Memory B cell (primary cell): ENCODE data around the gene ATXN10.

Experiments
- ATAC-seq: fragments of 150-1000 bp; cut with Tn5 transposase; 2 replicates; pipeline ENCODE4 v1.10.0; 2021; ENCODE audit warnings: low read depth, mild to moderate bottlenecking, moderate library complexity
- DNase-seq, 2 donors: peaks; one replicate each; pipeline ENCODE4 v3.0.0; 2022; ENCODE audit warnings: low spot score in 2 of 2
- H3K27ac Mint-ChIP-seq: one replicate; pipeline ENCODE4 v1.8.0; 2022; ENCODE audit warnings: mild to moderate bottlenecking, moderate library complexity, mixed read lengths
- H3K27me3 Mint-ChIP-seq: one replicate; pipeline ENCODE4 v1.8.0; 2022; ENCODE audit warnings: mixed read lengths
- H3K36me3 Mint-ChIP-seq: one replicate; pipeline ENCODE4 v1.8.0; 2022; ENCODE audit warnings: mild to moderate bottlenecking, mixed read lengths
- H3K4me1 Mint-ChIP-seq: one replicate; pipeline ENCODE4 v1.8.0; 2022; ENCODE audit warnings: mixed read lengths
- H3K4me3 Mint-ChIP-seq: one replicate; pipeline ENCODE4 v1.8.0; 2022; ENCODE audit warnings: mild to moderate bottlenecking, moderate library complexity, mixed read lengths
- H3K9me3 Mint-ChIP-seq: one replicate; pipeline ENCODE4 v1.8.0; 2022; ENCODE audit warnings: mixed read lengths

ATXN10 gene

DNA sequence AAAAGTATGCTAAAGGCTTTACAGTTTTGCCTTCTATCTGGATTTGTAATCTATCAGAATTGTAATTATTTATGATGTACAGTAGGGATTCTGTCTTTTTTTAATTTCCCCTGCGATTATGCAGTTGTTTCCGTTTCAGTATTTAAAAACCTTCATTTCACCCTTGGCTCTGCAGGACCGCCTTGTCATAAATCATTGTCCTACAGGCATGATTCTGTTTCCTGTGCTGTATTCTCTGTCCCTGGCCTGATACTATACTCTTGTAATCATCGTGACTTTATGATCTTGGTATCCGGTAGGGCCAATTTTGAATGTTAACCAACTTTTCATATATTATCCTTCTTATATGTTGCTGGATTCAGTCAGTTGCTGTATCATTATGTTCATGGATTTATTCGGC is 151.7 kb downstream of the ATXN10 start:
- ATAC-seq (no peak), DNase-seq (no peak)
- no peak overlapping the region for H3K4me3 Mint-ChIP-seq
- H3K9me3 Mint-ChIP-seq = peaks cover 4% of the 10 kb centered on the region
- H3K27ac Mint-ChIP-seq = no peak overlapping the region
- H3K4me1 Mint-ChIP-seq = no peaks in the 10 kb centered on the region
- no peaks in the 10 kb centered on the region for H3K27me3 Mint-ChIP-seq
- peaks cover 30% of the 10 kb centered on the region for H3K36me3 Mint-ChIP-seq

DNA sequence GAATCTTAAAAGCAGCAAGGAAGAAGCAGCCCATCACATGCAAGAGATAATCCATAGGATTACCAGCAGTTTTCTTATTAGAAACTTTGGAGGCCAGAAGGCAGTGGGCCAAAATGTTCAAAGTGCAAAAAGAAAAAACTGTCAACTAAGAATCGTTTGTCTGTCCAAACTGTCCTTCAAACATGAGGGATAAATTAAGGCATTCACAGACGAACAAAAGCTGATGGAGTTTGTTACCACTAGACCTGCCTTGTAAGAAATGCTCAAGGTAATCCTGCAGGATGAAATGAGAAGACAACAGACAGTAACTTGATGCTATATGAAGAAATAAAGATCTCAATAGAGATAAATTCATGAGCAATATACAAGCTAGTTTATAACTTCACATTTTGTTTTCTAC is 154.9 kb downstream of the ATXN10 start:
- H3K4me3 Mint-ChIP-seq = no peak overlapping the region
- H3K27ac Mint-ChIP-seq = no peak overlapping the region
- ATAC-seq (no peak), DNase-seq (no peak)
- peaks cover 2% of the 10 kb centered on the region for H3K4me1 Mint-ChIP-seq
- H3K36me3 Mint-ChIP-seq = peaks cover 28% of the 10 kb centered on the region
- H3K9me3 Mint-ChIP-seq = peaks cover 4% of the 10 kb centered on the region
- H3K27me3 Mint-ChIP-seq = no peaks in the 10 kb centered on the region

GRCh38 chr22:45828841-45829240 is 157.2 kb downstream of the ATXN10 start:
- H3K27ac Mint-ChIP-seq = no peak overlapping the region
- H3K4me3 Mint-ChIP-seq = no peak overlapping the region
- ATAC-seq = no peak
- DNase-seq = no peak
- peaks cover 4% of the 10 kb centered on the region for H3K9me3 Mint-ChIP-seq
- peaks cover 32% of the 10 kb centered on the region for H3K36me3 Mint-ChIP-seq
- no peaks in the 10 kb centered on the region for H3K27me3 Mint-ChIP-seq
- peaks cover 2% of the 10 kb centered on the region for H3K4me1 Mint-ChIP-seq

GRCh38 chr22:45830531-45831245 is 159.1 kb downstream of the ATXN10 start:
- peaks cover 4% of the 10 kb centered on the region for H3K9me3 Mint-ChIP-seq
- DNase-seq = no peak
- H3K4me1 Mint-ChIP-seq = peaks cover 2% of the 10 kb centered on the region
- no peaks in the 10 kb centered on the region for H3K27me3 Mint-ChIP-seq
- no peak for ATAC-seq
- no peak overlapping the region for H3K4me3 Mint-ChIP-seq
- H3K27ac Mint-ChIP-seq = no peak overlapping the region
- peaks cover 30% of the 10 kb centered on the region for H3K36me3 Mint-ChIP-seq

DNA sequence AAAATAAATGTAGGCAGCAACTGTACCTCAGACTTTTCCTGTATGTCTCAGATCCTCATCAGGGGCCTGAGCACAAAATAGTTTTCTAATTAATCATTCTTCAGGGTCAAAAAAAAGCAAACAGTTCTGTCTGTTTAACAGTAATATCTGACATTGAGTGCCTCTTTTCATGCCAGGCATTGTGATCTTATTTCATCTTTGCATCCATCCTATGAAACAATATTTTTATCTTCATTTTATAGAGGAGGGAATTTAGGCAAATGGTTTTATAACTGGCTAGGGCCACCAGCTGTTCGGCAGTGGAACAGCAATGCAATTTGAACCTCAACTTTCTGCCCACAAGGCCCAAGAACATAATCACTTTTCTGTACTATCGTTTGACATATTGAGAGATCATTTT is 159.8 kb downstream of the ATXN10 start:
- peaks cover 2% of the 10 kb centered on the region for H3K4me1 Mint-ChIP-seq
- no peak overlapping the region for H3K4me3 Mint-ChIP-seq
- ATAC-seq = no peak

GRCh38 chr22:45832180-45832579 is 160.5 kb downstream of the ATXN10 start:
- Mint-ChIP-seq H3K27me3 (no peaks in the 10 kb centered on the region), H3K27ac (no peak overlapping the region), H3K36me3 (peaks cover 21% of the 10 kb centered on the region), H3K4me3 (no peak overlapping the region), H3K9me3 (peaks cover 2% of the 10 kb centered on the region), H3K4me1 (peaks cover 2% of the 10 kb centered on the region)
- DNase-seq (no peak), ATAC-seq (no peak)

More for the DNA sequence above, 159.8 kb downstream of the ATXN10 start:
- H3K36me3 Mint-ChIP-seq = peaks cover 24% of the 10 kb centered on the region
- no peak overlapping the region for H3K27ac Mint-ChIP-seq
- DNase-seq = no peak
- no peaks in the 10 kb centered on the region for H3K27me3 Mint-ChIP-seq
- H3K9me3 Mint-ChIP-seq = peaks cover 4% of the 10 kb centered on the region

DNA sequence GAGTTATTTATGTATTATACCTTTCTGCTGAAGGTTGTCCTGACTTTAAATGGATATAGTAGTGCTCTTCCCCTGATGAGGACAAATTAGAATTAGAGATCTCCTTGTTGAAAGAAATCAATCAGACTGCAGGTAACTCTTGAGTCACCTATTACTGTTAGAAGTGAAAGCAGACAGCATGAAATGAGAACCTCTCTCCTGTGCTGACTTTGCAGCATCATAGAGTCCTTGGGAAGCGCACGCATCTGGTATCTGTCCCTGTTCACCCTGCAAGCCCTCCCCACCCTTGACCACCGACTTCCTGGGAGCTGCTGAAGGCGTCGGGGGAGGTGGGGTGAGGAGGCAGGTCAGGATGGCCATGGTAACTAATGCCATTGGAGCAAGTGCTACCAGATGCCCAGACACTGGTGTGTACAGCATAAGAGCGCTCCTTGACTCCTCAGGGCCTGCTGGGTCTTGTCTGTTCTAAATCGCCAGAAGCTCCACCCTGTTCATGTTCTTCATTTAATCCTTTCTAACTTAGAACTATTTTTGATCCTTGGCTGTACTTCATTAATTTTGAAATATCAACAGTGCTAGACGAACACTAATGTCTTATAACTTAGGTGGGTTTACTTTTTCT is 161.4 kb downstream of the ATXN10 start:
- Mint-ChIP-seq H3K4me1 (peaks cover 2% of the 10 kb centered on the region), H3K27ac (no peak overlapping the region), H3K27me3 (no peaks in the 10 kb centered on the region), H3K36me3 (peaks cover 16% of the 10 kb centered on the region), H3K9me3 (no peaks in the 10 kb centered on the region), H3K4me3 (no peak overlapping the region)
- ATAC-seq (no peak), DNase-seq (no peak)

- no peak overlapping the region for H3K4me3 Mint-ChIP-seq
- no peaks in the 10 kb centered on the region for H3K9me3 Mint-ChIP-seq
- no peak for ATAC-seq
- H3K36me3 Mint-ChIP-seq = peaks cover 17% of the 10 kb centered on the region
- DNase-seq = no peak
- no peak overlapping the region for H3K27ac Mint-ChIP-seq
- H3K27me3 Mint-ChIP-seq = no peaks in the 10 kb centered on the region
- H3K4me1 Mint-ChIP-seq = peaks cover 2% of the 10 kb centered on the region
These were observed 162.0 kb downstream of the ATXN10 start for GRCh38 chr22:45833613-45834012.

DNA sequence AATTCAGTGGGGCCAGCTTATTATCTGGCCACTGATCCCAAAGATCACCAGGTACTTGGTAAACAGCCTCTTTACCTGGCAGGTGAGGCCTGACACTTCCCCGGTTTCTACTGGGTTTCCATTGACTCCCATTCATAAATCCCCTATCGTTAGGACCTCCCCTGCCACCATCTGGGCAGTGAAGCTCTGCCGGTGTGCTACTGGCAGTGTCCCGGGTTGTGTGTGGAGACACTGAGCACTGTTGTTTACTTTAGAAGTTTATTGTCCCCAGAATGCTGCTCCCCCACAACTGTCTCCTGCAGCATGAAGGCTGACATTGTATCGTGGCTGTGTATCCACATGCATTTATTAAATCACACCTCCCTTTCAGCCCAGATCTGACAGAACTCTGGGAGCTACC is 162.6 kb downstream of the ATXN10 start:
- H3K36me3 Mint-ChIP-seq = peaks cover 14% of the 10 kb centered on the region
- H3K27me3 Mint-ChIP-seq = no peaks in the 10 kb centered on the region
- no peak overlapping the region for H3K27ac Mint-ChIP-seq
- no peak overlapping the region for H3K4me3 Mint-ChIP-seq
- DNase-seq (no peak), ATAC-seq (no peak)
- H3K9me3 Mint-ChIP-seq = no peaks in the 10 kb centered on the region
- H3K4me1 Mint-ChIP-seq = peaks cover 2% of the 10 kb centered on the region

DNA sequence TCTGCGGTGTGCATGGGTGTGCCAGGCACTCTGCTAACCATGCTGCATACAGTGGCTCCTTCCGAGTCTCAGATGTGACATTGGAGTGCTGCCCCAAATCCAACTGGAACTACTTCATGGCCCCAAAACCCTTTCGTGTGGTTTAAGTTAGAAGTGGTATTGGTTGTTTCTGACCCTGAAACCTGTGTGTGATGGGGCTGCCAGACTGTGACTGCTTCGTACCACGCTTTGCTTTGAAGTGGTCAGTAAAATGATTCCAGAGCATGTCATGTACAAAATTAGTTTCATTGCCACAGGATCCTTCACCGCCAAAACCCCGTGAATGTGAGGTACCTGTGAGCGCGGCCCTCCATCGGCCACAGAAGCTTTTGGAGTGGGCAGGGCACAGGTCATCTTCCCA is 163.2 kb downstream of the ATXN10 start:
- Mint-ChIP-seq H3K36me3 (peaks cover 15% of the 10 kb centered on the region), H3K4me3 (no peak overlapping the region), H3K9me3 (no peaks in the 10 kb centered on the region), H3K4me1 (peaks cover 2% of the 10 kb centered on the region), H3K27ac (no peak overlapping the region), H3K27me3 (no peaks in the 10 kb centered on the region)
- no peak for DNase-seq
- ATAC-seq = no peak

GRCh38 chr22:45836418-45837169 is 165.0 kb downstream of the ATXN10 start:
- no peaks in the 10 kb centered on the region for H3K4me1 Mint-ChIP-seq
- H3K4me3 Mint-ChIP-seq = no peak overlapping the region
- no peak overlapping the region for H3K27ac Mint-ChIP-seq
- H3K27me3 Mint-ChIP-seq = no peaks in the 10 kb centered on the region
- H3K36me3 Mint-ChIP-seq = peaks cover 26% of the 10 kb centered on the region
- DNase-seq = no peak
- no peaks in the 10 kb centered on the region for H3K9me3 Mint-ChIP-seq
- ATAC-seq = no peak

DNA sequence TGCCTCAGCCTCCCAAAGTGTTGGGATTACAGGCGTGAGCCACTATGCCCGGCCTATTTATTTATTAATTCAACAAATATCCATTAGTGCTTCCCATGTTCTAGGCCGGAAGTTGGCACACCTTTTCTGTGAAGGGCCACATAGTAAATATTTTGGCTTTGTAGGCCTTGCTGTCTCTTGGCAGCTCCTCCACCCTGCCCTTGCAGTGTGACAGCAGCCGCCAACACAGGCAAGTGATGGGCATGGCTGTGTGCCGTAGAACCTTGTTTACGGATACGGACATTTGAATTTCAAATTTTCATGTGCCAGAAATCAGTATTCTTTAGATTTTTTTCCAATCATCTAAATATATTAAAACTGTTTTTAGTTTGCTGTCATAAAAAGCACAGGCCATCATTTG is 165.9 kb downstream of the ATXN10 start:
- Mint-ChIP-seq H3K27ac (no peak overlapping the region), H3K27me3 (no peaks in the 10 kb centered on the region), H3K9me3 (no peaks in the 10 kb centered on the region), H3K4me1 (peaks cover 2% of the 10 kb centered on the region), H3K36me3 (peaks cover 25% of the 10 kb centered on the region), H3K4me3 (no peak overlapping the region)
- DNase-seq = no peak
- ATAC-seq = no peak

DNA sequence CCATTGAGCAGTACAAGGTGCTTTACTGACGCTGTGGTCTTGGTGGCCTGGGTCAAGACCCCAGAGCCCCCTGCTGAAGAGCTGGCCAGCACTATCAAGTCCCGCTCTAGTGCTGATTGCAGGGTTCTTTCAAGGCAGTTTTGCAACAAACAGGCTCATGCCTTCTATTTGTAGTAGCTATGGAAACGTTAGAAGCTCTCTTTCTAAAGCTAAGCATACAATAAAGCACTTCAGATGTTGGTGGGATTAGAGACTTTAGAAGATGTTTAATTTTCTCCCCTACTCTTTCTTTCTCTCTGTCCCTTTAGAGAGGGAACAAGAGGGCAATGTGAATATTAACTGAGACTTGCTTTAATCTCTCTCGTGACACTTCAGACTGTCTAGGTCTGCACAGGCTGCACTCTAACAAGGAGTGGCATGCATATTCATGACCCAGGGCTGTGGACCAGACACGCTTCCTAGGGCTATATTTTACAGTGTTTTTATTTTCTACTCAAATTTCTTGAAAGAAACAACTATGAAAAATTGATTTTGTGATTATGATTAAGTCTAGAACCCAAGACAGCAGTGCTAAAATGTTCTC is 166.8 kb downstream of the ATXN10 start:
- DNase-seq (no peak), ATAC-seq (no peak)
- Mint-ChIP-seq H3K36me3 (peaks cover 26% of the 10 kb centered on the region), H3K27me3 (no peaks in the 10 kb centered on the region), H3K4me1 (peaks cover 2% of the 10 kb centered on the region), H3K27ac (no peak overlapping the region), H3K9me3 (no peaks in the 10 kb centered on the region), H3K4me3 (no peak overlapping the region)

- Mint-ChIP-seq H3K9me3 (no peaks in the 10 kb centered on the region), H3K4me1 (peaks cover 2% of the 10 kb centered on the region), H3K36me3 (peaks cover 39% of the 10 kb centered on the region), H3K27ac (no peak overlapping the region), H3K4me3 (no peak overlapping the region), H3K27me3 (no peaks in the 10 kb centered on the region)
- no peak for DNase-seq
- no peak for ATAC-seq
These were observed 168.8 kb downstream of the ATXN10 start for GRCh38 chr22:45840483-45840882.
